Astrocyte of the spinal cord (primary cell): ENCODE results near the gene MAPK8.
A peak's percentile ranks its signal among the peaks of the same experiment; 100 is the strongest.

Experiments
- DNase-seq: peaks from one replicate; pipeline ENCODE4 v3.0.0; 2011; ENCODE audit warnings: low read depth, low spot score
- H3K4me3 ChIP-seq: 2 replicates; pipeline ENCODE4 v1.5.1; 2011; ENCODE audit warnings: low read depth, mild to moderate bottlenecking, low read length, moderate library complexity
- in situ Hi-C: cut with HindIII; loops from 2 replicates; pipeline ENCODE4 v1.10.0; 2017; ENCODE audit warnings: low sequenced_read_pairs
- TF ChIP-seq, protein P1 (sequence below): IDR thresholded peaks from 2 replicates; pipeline ENCODE4 v1.5.1; 2012; ENCODE audit warnings: low read depth, mild to moderate bottlenecking, low read length, inconsistent platforms

The MAPK8 gene

DNA sequence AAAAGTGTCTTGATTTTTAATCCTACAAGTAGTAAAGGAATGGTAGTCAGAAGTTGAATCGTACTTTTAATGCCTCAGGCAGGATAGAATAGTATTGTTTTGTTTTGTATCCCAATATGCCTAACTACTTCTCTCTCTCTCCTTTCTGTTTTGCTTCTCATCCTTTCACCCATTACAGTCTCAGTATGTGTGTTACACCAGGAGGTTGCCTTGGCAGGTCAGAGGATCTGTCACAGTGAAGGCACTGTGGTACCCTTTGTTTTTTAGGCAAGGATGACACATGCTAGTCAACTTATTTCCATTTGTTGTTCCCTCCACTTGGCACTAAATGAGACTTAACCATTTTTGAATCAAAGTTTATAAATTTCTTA, 94.4 kb downstream of the MAPK8 start:
- no peak for DNase-seq
- in situ Hi-C loops = no loop called here
- TF ChIP-seq, protein P1, sequence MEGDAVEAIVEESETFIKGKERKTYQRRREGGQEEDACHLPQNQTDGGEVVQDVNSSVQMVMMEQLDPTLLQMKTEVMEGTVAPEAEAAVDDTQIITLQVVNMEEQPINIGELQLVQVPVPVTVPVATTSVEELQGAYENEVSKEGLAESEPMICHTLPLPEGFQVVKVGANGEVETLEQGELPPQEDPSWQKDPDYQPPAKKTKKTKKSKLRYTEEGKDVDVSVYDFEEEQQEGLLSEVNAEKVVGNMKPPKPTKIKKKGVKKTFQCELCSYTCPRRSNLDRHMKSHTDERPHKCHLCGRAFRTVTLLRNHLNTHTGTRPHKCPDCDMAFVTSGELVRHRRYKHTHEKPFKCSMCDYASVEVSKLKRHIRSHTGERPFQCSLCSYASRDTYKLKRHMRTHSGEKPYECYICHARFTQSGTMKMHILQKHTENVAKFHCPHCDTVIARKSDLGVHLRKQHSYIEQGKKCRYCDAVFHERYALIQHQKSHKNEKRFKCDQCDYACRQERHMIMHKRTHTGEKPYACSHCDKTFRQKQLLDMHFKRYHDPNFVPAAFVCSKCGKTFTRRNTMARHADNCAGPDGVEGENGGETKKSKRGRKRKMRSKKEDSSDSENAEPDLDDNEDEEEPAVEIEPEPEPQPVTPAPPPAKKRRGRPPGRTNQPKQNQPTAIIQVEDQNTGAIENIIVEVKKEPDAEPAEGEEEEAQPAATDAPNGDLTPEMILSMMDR = no peak
- no peak overlapping the region for H3K4me3 ChIP-seq

DNA sequence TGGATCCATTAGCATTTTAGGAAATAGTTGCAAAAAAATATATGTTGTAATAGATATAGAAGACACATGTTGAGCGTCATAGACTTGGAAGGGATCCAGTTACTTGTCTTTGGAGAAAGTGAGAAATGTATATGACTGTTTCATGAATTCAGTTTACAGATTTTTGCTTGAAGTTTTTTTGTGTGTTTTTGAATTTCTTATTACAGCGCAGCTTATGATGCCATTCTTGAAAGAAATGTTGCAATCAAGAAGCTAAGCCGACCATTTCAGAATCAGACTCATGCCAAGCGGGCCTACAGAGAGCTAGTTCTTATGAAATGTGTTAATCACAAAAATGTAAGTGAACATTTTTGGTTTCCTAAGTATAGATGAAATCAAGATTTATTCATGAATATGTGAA, 98.2 kb downstream of the MAPK8 start:
- no peak for DNase-seq
- H3K4me3 ChIP-seq = no peak overlapping the region
- in situ Hi-C loops = no loop called here
- TF ChIP-seq, protein P1 = no peak

DNA sequence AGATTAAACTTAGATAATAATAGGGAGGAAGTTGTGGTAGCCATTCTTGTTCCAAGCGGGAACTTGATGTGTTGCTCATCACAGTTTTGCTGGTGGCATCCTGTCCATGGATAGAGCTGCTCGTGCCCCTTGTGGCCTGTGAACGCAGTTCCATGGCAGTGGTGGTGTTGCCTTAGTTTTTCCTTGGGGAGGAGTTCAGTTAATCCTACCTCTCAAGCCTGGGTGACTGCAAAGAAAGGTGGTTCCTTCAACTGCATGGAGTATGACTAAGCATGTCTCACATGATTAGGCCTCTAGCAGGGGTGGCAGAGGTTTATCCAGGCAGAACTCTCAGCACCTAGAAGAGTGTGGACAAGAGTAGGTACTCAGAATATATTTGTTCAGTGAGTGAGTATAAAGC, 99.7 kb downstream of the MAPK8 start:
- in situ Hi-C loops = no loop called here
- no peak overlapping the region for H3K4me3 ChIP-seq
- peak; percentile 33 for DNase-seq
- TF ChIP-seq, protein P1 = no peak

DNA sequence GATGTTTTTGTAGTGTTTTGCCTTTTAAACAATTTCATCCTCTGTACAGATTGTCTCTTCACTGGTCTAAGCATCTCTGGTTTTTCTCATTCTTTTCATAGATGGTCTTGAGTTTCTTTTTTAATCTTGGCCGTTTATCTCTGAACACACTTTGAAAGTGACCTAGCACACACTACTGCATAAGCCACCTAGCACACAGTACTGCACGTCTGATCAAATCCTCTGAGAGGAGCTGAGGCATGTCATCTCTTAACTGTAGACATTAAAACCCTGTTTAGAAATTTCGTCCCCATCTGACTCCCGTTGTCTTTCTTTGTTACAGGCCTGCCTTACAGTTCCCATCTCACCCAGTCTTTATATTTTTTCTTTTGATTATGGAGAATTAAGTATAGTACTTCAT, 100.2 kb downstream of the MAPK8 start:
- DNase-seq = no peak
- H3K4me3 ChIP-seq = no peak overlapping the region
- in situ Hi-C loops = no loop called here
- TF ChIP-seq, protein P1 = no peak

DNA sequence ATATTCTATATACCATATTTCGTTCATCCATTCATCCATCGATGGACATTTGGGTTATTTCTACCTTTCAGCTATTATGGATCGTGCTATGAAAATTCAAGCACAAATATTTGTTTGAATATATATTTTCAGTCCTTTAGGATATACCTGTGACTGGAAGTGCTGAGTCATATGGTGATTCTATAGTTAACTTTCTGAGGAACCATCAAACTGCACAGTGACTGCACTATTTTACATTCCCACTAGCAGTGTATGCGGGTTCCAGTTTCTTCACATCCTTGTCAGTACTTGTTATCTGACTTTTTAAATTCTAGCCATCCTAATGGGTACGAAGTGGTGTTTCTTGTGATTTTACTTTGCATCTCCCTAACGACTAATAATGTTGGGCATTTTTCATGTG, 104.0 kb downstream of the MAPK8 start:
- DNase-seq = no peak
- no peak overlapping the region for H3K4me3 ChIP-seq
- in situ Hi-C loops = no loop called here
- TF ChIP-seq, protein P1 = no peak

DNA sequence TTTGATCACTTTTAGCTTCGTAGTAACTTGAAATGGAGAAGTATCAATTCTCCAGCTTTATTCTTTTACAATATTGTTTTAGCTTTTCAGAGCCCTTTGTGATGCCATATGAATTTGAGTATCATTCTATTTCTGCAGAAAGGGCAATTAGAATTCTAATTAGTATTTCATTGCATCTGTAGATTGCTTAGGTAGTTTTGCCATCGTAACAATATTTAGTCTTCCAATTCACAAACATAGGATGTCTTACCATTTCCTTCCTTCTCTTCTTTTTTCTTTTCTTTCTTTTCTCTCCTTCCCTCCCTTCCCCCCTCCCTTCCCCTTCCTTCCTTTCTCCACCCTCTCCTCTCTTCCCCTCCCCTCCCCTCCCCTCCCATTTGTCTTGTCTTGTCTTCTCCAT, 105.0 kb downstream of the MAPK8 start:
- in situ Hi-C loops = no loop called here
- no peak for DNase-seq
- TF ChIP-seq, protein P1 = no peak

DNA sequence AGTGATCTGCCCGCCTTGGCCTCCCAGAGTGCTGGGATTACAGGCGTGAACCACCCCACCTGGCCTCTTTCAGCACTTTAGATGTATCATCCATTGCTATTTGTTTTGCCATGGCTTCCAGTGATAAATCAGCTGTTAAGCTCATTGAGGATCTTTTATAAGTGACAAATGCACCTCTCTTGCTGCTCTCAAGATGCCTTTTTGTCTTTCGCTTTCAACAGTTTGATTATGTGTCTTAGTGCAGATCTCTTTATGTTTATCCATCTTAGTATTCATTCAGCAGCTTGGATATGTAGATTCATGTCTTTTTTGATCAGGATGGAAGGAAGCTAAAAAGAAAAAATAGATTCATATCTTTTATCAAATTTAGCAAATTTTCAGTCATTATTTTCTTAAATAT, 105.6 kb downstream of the MAPK8 start:
- DNase-seq = no peak
- H3K4me3 ChIP-seq = no peak overlapping the region
- in situ Hi-C loops = no loop called here
- TF ChIP-seq, protein P1 = no peak

More for the DNA sequence above, 105.0 kb downstream of the MAPK8 start:
- no peak overlapping the region for H3K4me3 ChIP-seq
